ENCODE measurements around the gene PCDHGA12.

DNA sequence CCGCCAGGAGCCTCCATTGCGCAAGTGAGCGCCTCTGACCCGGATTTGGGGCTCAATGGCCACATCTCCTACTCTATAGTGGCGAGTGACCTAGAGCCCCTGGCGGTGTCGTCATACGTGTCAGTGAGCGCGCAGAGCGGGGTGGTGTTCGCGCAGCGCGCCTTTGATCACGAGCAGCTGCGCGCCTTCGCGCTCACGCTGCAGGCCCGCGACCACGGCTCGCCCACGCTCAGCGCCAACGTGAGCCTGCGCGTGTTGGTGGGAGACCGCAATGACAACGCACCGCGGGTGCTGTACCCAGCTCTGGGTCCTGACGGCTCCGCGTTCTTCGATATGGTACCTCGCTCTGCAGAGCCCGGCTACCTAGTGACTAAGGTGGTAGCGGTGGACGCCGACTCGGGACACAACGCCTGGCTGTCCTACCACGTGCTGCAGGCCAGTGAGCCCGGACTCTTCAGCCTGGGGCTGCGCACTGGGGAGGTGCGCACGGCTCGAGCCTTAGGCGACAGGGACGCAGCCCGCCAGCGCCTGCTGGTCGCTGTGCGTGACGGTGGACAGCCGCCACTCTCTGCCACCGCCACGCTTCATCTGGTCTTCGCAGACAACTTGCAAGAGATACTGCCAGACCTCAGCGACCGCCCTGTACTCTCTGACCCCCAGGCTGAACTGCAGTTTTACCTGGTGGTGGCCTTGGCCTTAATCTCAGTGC, 20.6 kb upstream of the PCDHGA12 start:
- TF ChIP-seq EZH2 (IDR thresholded peaks at IDR 0.05; ENCODE audit: borderline replicate concordance) (no peak), EZH2phosphoT487 (IDR thresholded peaks at IDR 0.05; ENCODE audit: low read depth, severe bottlenecking, unreplicated experiment) (no peak)
- TF ChIP-seq, protein P1, sequence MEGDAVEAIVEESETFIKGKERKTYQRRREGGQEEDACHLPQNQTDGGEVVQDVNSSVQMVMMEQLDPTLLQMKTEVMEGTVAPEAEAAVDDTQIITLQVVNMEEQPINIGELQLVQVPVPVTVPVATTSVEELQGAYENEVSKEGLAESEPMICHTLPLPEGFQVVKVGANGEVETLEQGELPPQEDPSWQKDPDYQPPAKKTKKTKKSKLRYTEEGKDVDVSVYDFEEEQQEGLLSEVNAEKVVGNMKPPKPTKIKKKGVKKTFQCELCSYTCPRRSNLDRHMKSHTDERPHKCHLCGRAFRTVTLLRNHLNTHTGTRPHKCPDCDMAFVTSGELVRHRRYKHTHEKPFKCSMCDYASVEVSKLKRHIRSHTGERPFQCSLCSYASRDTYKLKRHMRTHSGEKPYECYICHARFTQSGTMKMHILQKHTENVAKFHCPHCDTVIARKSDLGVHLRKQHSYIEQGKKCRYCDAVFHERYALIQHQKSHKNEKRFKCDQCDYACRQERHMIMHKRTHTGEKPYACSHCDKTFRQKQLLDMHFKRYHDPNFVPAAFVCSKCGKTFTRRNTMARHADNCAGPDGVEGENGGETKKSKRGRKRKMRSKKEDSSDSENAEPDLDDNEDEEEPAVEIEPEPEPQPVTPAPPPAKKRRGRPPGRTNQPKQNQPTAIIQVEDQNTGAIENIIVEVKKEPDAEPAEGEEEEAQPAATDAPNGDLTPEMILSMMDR (IDR thresholded peaks at IDR 0.05; ENCODE audit: poor library complexity) = no peak
